Endothelial cell of umbilical vein (primary cell): ENCODE results near the gene DLGAP1.

Experiments used
- CTCF ChIP-seq, 2 donors: IDR thresholded peaks; 1 replicate in 1 of 2; 2 replicates in 1 of 2; pipeline ENCODE4 v1.5.1; 2011; ENCODE audit warnings: low read length in 2 of 2, mild to moderate bottlenecking in 2 of 2, moderate library complexity in 2 of 2, control low read depth in 1 of 2, inconsistent platforms in 1 of 2, low read depth in 1 of 2; ENCODE audit not compliant: insufficient read depth in 1 of 2; ENCODE audit errors: extremely low read depth in 1 of 2
- EZH2 ChIP-seq: IDR thresholded peaks from 2 replicates; pipeline ENCODE4 v1.6.1; 2012; ENCODE audit warnings: borderline replicate concordance, low read depth, mild to moderate bottlenecking, moderate library complexity, low read length, inconsistent platforms; ENCODE audit not compliant: severe bottlenecking
- FOS ChIP-seq: IDR thresholded peaks from 2 replicates; pipeline ENCODE4 v1.6.1; 2011; ENCODE audit warnings: mild to moderate bottlenecking, low read length, moderate library complexity, borderline replicate concordance; ENCODE audit not compliant: insufficient read depth
- GATA2 ChIP-seq: IDR thresholded peaks from 2 replicates; pipeline ENCODE4 v1.7.0; 2011; ENCODE audit warnings: low read depth, mild to moderate bottlenecking, moderate library complexity, mixed read lengths, low read length; ENCODE audit not compliant: insufficient read length, insufficient read depth
- JUN ChIP-seq: IDR thresholded peaks from 2 replicates; pipeline ENCODE4 v1.6.1; 2011; ENCODE audit warnings: borderline replicate concordance, low read depth; ENCODE audit not compliant: insufficient read length, insufficient read depth
- MAX ChIP-seq: IDR thresholded peaks from 2 replicates; pipeline ENCODE4 v1.6.1; 2011; ENCODE audit not compliant: insufficient read depth, insufficient read length
- MYC ChIP-seq: IDR thresholded peaks from one replicate; pipeline ENCODE4 v1.6.1; 2011; ENCODE audit warnings: mild to moderate bottlenecking, low read depth, low read length
- POLR2A ChIP-seq: IDR thresholded peaks from 2 replicates; pipeline ENCODE4 v1.6.1; 2012; ENCODE audit warnings: low read depth, mild to moderate bottlenecking, control low read depth, low read length
- POLR2AphosphoS5 ChIP-seq: IDR thresholded peaks from 2 replicates; pipeline ENCODE4 v1.6.1; 2012; ENCODE audit warnings: low read depth, mild to moderate bottlenecking, control low read depth, low read length, moderate library complexity; ENCODE audit not compliant: insufficient read depth

GRCh38 chr18:3584266-3584861 is 870.7 kb downstream of the DLGAP1 start:
- TF ChIP-seq POLR2AphosphoS5 (no peak), CTCF (IDR thresholded peaks at IDR 0.05; ENCODE audit: extremely low read depth in 1 of 2, insufficient read depth in 1 of 2, low read depth in 1 of 2, low read length in 2 of 2) (no peak), MYC (no peak), EZH2 (no peak), POLR2A (no peak), GATA2 (no peak), FOS (no peak), JUN (no peak), MAX (no peak)
